Activated naive CD4-positive, alpha-beta T cell (primary cell): ENCODE measurements around the gene PDLIM4.

Source experiments
- DNase-seq, 4 experiments: peaks; one replicate each; lab custom pipeline; 2025; lab: John Stamatoyannopoulos, UW

The PDLIM4 gene

GRCh38 chr5:132267166-132267739, 9.8 kb downstream of the PDLIM4 start:
- no peak for DNase-seq

- no peak for DNase-seq
Observed at GRCh38 chr5:132267931-132268768, 10.7 kb downstream of the PDLIM4 start.

GRCh38 chr5:132268769-132269551, 11.5 kb downstream of the PDLIM4 start:
- no peak for DNase-seq

- no peak for DNase-seq
Observed at GRCh38 chr5:132269635-132270334, 12.3 kb downstream of the PDLIM4 start.

GRCh38 chr5:132270335-132270665, 12.8 kb downstream of the PDLIM4 start:
- no peak for DNase-seq

GRCh38 chr5:132270706-132271105, 13.2 kb downstream of the PDLIM4 start:
- DNase-seq = no peak

- DNase-seq = no peak
Observed at GRCh38 chr5:132271251-132272246, 14.1 kb downstream of the PDLIM4 start.

GRCh38 chr5:132272311-132273210, 15.1 kb downstream of the PDLIM4 start:
- peak; percentile 26 to 61 (median 47) for DNase-seq

- no peak for DNase-seq
Observed at GRCh38 chr5:132273631-132274030, 16.1 kb downstream of the PDLIM4 start.

GRCh38 chr5:132274050-132274792, 16.7 kb downstream of the PDLIM4 start:
- no peak for DNase-seq

- no peak for DNase-seq
Observed at GRCh38 chr5:132275367-132276220, 18.1 kb downstream of the PDLIM4 start.

GRCh38 chr5:132277256-132277655, 19.8 kb downstream of the PDLIM4 start:
- no peak for DNase-seq

- no peak for DNase-seq
Observed at GRCh38 chr5:132277971-132278853, 20.7 kb downstream of the PDLIM4 start.

- no peak for DNase-seq
Observed at GRCh38 chr5:132279801-132280200, 22.3 kb downstream of the PDLIM4 start.

GRCh38 chr5:132280371-132281240, 23.1 kb downstream of the PDLIM4 start:
- no peak for DNase-seq
